ENCODE measurements around the gene DACH1. TPM values are rescaled to one million over a fixed set of nuclear protein-coding genes. Genes with fewer than 3 reads are reported as not detected.

The DACH1 gene
- total and polyA plus RNA-seq, 9 of the 15 experiments (the other 6 are each of a cell fraction or from before 2014, with no cell fraction given): 0.04 to 0.07 (median 0.04) TPM; not detected in 2

DNA sequence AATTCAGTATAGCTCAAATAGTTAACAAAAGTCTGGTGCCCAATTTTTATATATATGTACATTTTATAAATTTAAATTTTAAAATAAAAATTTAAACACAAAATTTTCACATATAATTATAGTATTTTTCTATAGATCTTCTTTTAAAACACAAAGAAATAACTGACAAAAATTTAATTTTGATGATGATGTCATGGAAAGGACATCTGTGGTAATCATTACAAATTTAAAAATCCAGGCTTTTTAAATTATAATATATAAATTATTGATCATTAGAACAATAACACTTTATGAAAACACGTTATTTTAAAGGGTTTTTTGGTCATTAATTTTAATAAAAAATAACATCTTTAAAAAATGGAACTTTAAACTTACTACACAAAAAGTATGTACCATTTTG lies 381.1 kb downstream of the DACH1 start:
- no TSS peak for BruUV-seq (replicated peaks)
- Histone ChIP-seq H4K20me1 (replicated peaks; ENCODE audit: control insufficient read depth, insufficient read depth, low read length) (no peaks in the 10 kb centered on the region), H3K27ac (ENCODE audit: extremely low read depth, low read depth, low read length) (no peak overlapping the region), H3K9ac (ENCODE audit: insufficient read depth in 1 of 2, low read depth in 2 of 2, low read length in 2 of 2) (no peak overlapping the region), H2AFZ (ENCODE audit: low read depth, low read length) (no peak overlapping the region), H3K4me1 (replicated peaks in 1 of 2; ENCODE audit: control insufficient read depth in 2 of 2, insufficient read depth in 2 of 2, low read length in 2 of 2) (no peaks in the 10 kb centered on the region), H3K36me3 (ENCODE audit: control insufficient read depth, insufficient read depth, low read length) (no peaks in the 10 kb centered on the region), H3K9me3 (replicated peaks; ENCODE audit: control insufficient read depth, insufficient read depth, low read depth, low read length) (no peaks in the 10 kb centered on the region; the same call in 1 of the 2 replicates), H3K4me2 (ENCODE audit: insufficient read depth, low read length) (no peak overlapping the region), H3K27me3 (ENCODE audit: control insufficient read depth in 2 of 2, insufficient read depth in 2 of 2, low read length in 2 of 2) (no peaks in the 10 kb centered on the region), H3K9me1 (ENCODE audit: control insufficient read depth, insufficient read depth, low read length) (no peaks in the 10 kb centered on the region), H3K79me2 (ENCODE audit: control insufficient read depth, insufficient read depth, low read length) (no peaks in the 10 kb centered on the region), H3K4me3 (no peak overlapping the region)
- intact Hi-C loops (cut with micrococcal nuclease): no loop called here
- POLR2A ChIA-PET: no interaction called here
- CTCF ChIA-PET (ENCODE audit: low intra/inter-chr PET ratio): no interaction called here
- TF ChIP-seq ILF3 (IDR thresholded peaks at IDR 0.05; ENCODE audit: borderline replicate concordance): no peak
- TF ChIP-seq MTF1 (CRISPR knock-in tag; IDR thresholded peaks at IDR 0.05; ENCODE audit: borderline replicate concordance): no peak
- no peak for TF ChIP-seq MXD1 (CRISPR knock-in tag; IDR thresholded peaks at IDR 0.05; ENCODE audit: borderline replicate concordance, poor library complexity, severe bottlenecking)
- no peak for TF ChIP-seq TCF7 (IDR thresholded peaks at IDR 0.05; ENCODE audit: borderline replicate concordance)
- no peak for TF ChIP-seq BRD4 (IDR thresholded peaks at IDR 0.05)
- TF ChIP-seq CHD2 (IDR thresholded peaks at IDR 0.05; ENCODE audit: low read depth, low read length): no peak
- no peak for TF ChIP-seq TBL1XR1 (IDR thresholded peaks at IDR 0.05; ENCODE audit: low read length in 2 of 2)
- no peak for ATAC-seq
- in situ Hi-C loops (cut with MboI): no loop called here
- WGBS (ENCODE audit: insufficient coverage, low coverage, missing lambda C conversion rate): 0% methylated on average over 1 of the region's 1 CpG
- no peak for DNase-seq (ENCODE audit: extremely low read depth in 1 of 4, low spot score in 3 of 4)
- no peak for FAIRE-seq

GRCh38 chr13:71483733-71484132 lies 383.3 kb downstream of the DACH1 start:
- ChIA-PET CTCF (ENCODE audit: low intra/inter-chr PET ratio) (no interaction called here), POLR2A (no interaction called here)
- FAIRE-seq: no peak
- no peak overlapping the region for H2AFZ ChIP-seq (ENCODE audit: low read depth, low read length)
- H3K9ac ChIP-seq (ENCODE audit: insufficient read depth in 1 of 2, low read depth in 2 of 2, low read length in 2 of 2): no peak overlapping the region
- H3K9me1 ChIP-seq (ENCODE audit: control insufficient read depth, insufficient read depth, low read length): no peaks in the 10 kb centered on the region
- H3K27me3 ChIP-seq (ENCODE audit: control insufficient read depth in 2 of 2, insufficient read depth in 2 of 2, low read length in 2 of 2): no peaks in the 10 kb centered on the region
- TF ChIP-seq ETV6 (IDR thresholded peaks at IDR 0.05; ENCODE audit: borderline replicate concordance in 1 of 2, low read depth in 2 of 2, low read length in 1 of 2) (no peak), ETV6 (CRISPR knock-in tag; IDR thresholded peaks at IDR 0.05; ENCODE audit: borderline replicate concordance) (no peak), PTTG1 (tag; IDR thresholded peaks at IDR 0.05; ENCODE audit: low read depth) (no peak), CBFB (CRISPR knock-in tag; IDR thresholded peaks at IDR 0.05) (no peak), TCF7 (IDR thresholded peaks at IDR 0.05; ENCODE audit: borderline replicate concordance) (no peak), RBM39 (optimal IDR thresholded peaks at IDR 0.05; ENCODE audit: low read depth, low read length) (no peak), XRCC5 (IDR thresholded peaks at IDR 0.05; ENCODE audit: low read depth, low read length) (no peak), ZNF561 (CRISPR knock-in tag; conservative IDR thresholded peaks at IDR 0.05) (no peak), ZNF75A (CRISPR knock-in tag; IDR thresholded peaks at IDR 0.05) (no peak), C11orf30 (IDR thresholded peaks at IDR 0.05; ENCODE audit: low read depth) (no peak), MIER1 (IDR thresholded peaks at IDR 0.05; ENCODE audit: low read depth) (no peak), CCAR2 (IDR thresholded peaks at IDR 0.05; ENCODE audit: low read depth, low read length) (no peak), CBFA2T2 (conservative IDR thresholded peaks at IDR 0.05) (no peak), ZFP1 (CRISPR knock-in tag; IDR thresholded peaks at IDR 0.05) (no peak)
- H3K4me1 ChIP-seq (replicated peaks in 1 of 2; ENCODE audit: control insufficient read depth in 2 of 2, insufficient read depth in 2 of 2, low read length in 2 of 2): no peaks in the 10 kb centered on the region
- in situ Hi-C loops (cut with MboI) (no loop called here), intact Hi-C loops (cut with micrococcal nuclease) (no loop called here)
- H3K27ac ChIP-seq (ENCODE audit: extremely low read depth, low read depth, low read length): no peak overlapping the region
- no peak overlapping the region for H3K4me2 ChIP-seq (ENCODE audit: insufficient read depth, low read length)
- H3K4me3 ChIP-seq: no peak overlapping the region
- no peaks in the 10 kb centered on the region; the same call in 1 of the 2 replicates for H3K9me3 ChIP-seq (replicated peaks; ENCODE audit: control insufficient read depth, insufficient read depth, low read depth, low read length)
- no peaks in the 10 kb centered on the region for H3K79me2 ChIP-seq (ENCODE audit: control insufficient read depth, insufficient read depth, low read length)
- DNase-seq (ENCODE audit: extremely low read depth in 1 of 4, low spot score in 3 of 4): no peak
- no peaks in the 10 kb centered on the region for H3K36me3 ChIP-seq (ENCODE audit: control insufficient read depth, insufficient read depth, low read length)
- ATAC-seq: no peak
- no peaks in the 10 kb centered on the region for H4K20me1 ChIP-seq (replicated peaks; ENCODE audit: control insufficient read depth, insufficient read depth, low read length)
- no TSS peak for BruUV-seq (replicated peaks)

All from K562 (cell line).